ENCODE data around the gene CRYGB. TPM values are rescaled to one million over a fixed set of nuclear protein-coding genes. Genes with fewer than 3 reads are reported as not detected.

CRYGB gene
- total RNA-seq, 1 experiment from 2014 or later = not detected

GRCh38 chr2:208101716-208102631, 44.0 kb downstream of the CRYGB start:
- Histone ChIP-seq H3K4me1 (ENCODE audit: insufficient read depth, low read length) (no peaks in the 10 kb centered on the region; the same call in 1 of the 2 replicates), H4K8ac (replicated peaks; ENCODE audit: insufficient read length, low read depth, low read length) (no peak overlapping the region), H3K27ac (ENCODE audit: insufficient read length, low read depth, low read length) (no peak overlapping the region), H2AFZ (ENCODE audit: low read length) (no peak overlapping the region), H3K79me2 (ENCODE audit: insufficient read depth, low read length) (no peaks in the 10 kb centered on the region), H3K14ac (ENCODE audit: insufficient read depth, low read length) (no peak overlapping the region), H3K23ac (ENCODE audit: insufficient read length, low read depth, low read length) (no peak overlapping the region), H3K4me2 (ENCODE audit: insufficient read depth, insufficient read length, low read length) (no peak overlapping the region), H2BK20ac (ENCODE audit: low read depth, low read length, poor library complexity, severe bottlenecking) (no peak overlapping the region), H4K5ac (ENCODE audit: insufficient read length, low read depth, low read length) (no peak overlapping the region), H3K9me3 (ENCODE audit: control insufficient read depth, low read depth, low read length) (no peaks in the 10 kb centered on the region), H3K9ac (ENCODE audit: extremely low read depth, insufficient read length, low read length) (no peak overlapping the region), H3K56ac (ENCODE audit: insufficient read length, low read depth, low read length) (no peak overlapping the region), H2BK120ac (ENCODE audit: low read depth, low read length, poor library complexity, severe bottlenecking) (no peak overlapping the region), H3K23me2 (ENCODE audit: insufficient read length, low read depth, low read length, poor library complexity, severe bottlenecking) (no peaks in the 10 kb centered on the region), H3K79me1 (ENCODE audit: insufficient read depth, low read depth, low read length, poor library complexity, severe bottlenecking) (no peaks in the 10 kb centered on the region), H2BK15ac (ENCODE audit: low read depth, low read length) (no peak overlapping the region), H3T11ph (ENCODE audit: low read length) (no peak overlapping the region), H4K20me1 (ENCODE audit: control insufficient read depth, insufficient read depth, insufficient read length) (no peaks in the 10 kb centered on the region), H3K18ac (ENCODE audit: insufficient read length, low read depth, low read length) (no peak overlapping the region), H4K91ac (ENCODE audit: insufficient read length, low read depth, low read length) (no peak overlapping the region), H2AK5ac (ENCODE audit: insufficient read length, low read length) (no peak overlapping the region), H3K4ac (ENCODE audit: low read depth, low read length) (no peak overlapping the region), H2BK5ac (ENCODE audit: insufficient read length, low read length) (no peak overlapping the region), H3K27me3 (ENCODE audit: insufficient read depth, low read length) (no peaks in the 10 kb centered on the region), H2BK12ac (ENCODE audit: insufficient read length, low read depth, low read length) (no peak overlapping the region)
- Mint-ChIP-seq H3K27me3 (ENCODE audit: low read depth) (no peaks in the 10 kb centered on the region), H3K4me3 (no peak overlapping the region), H3K27ac (0 out of 7 replicates have a peak overlapping the region, but pooled peaks of 1 of the 3 experiments have one; percentile 3), H3K9me3 (peaks cover 3 to 6% of the 10 kb centered on the region in 2 experiments; a peak in 3 of 5 replicates), H3K36me3 (ENCODE audit: insufficient read depth in 1 of 3, low read depth in 3 of 3) (peaks cover 0 to 4% (median 0%) of the 10 kb centered on the region in 3 experiments; a peak in 3 of 7 replicates), H3K4me1 (peaks cover 22 to 26% of the 10 kb centered on the region in 2 experiments)
- WGBS (ENCODE audit: extremely low coverage, insufficient read length, low lambda C conversion rate) = no CpG with 5 or more reads among the region's 10 CpGs
- TF ChIP-seq CTCF (conservative IDR thresholded peaks at IDR 0.05) = peak; percentile 73
- no peak for DNase-seq

All from H9 (cell line).